ENCODE measurements around the gene PTPN1.

The PTPN1 gene

DNA sequence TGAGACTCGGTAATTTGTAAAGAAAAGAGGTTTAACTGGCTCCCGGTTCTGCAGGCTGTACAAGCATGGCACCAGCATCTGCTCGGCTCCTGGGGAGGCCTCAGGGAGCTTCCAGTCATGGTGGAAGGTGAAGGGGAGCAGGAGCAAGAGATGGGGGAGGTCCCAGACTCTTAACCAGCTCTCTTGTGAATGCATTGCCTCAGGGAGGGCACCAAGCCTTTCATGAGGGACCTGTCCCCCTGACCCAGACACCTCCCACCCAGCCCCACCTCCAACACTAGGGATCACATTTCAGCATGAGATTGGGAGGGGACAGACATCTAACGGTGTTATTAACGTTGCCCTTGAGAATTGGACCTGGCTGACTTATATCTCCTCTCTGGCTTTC, 68.6 kb downstream of the PTPN1 start:
- DNase-seq, result no peak

GRCh38 chr20:50579511-50579910, 69.3 kb downstream of the PTPN1 start:
- no peak for DNase-seq

- no peak for DNase-seq
These were observed 70.0 kb downstream of the PTPN1 start for GRCh38 chr20:50580016-50580747.

DNA sequence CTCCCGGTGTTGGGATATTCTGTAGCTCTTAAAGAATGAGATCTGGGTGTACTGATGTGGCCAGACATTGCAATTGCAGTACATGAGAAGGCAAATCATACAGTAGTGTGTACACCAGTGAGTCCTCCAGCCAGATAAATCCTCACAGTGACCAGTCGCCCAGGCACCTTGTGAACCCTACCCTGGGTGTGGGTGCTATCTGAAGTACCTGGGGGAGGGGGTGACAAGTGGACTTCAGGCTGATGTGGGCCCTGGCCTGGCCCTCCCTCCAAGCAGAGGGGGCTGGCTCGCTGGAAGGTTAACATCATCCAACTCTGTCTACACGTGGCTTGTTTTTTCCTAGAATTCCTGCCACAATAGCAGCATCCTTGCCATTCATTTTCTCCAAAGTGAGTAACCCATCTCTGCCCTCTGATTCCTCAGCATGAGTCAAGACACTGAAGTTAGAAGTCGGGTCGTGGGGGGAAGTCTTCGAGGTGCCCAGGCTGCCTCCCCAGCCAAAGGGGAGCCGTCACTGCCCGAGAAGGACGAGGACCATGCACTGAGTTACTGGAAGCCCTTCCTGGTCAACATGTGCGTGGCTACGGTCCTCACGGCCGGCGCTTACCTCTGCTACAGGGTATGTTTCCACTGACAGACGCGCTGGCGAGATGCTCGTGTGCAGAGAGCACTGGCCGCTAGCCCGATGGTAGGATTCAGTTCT, 70.8 kb downstream of the PTPN1 start:
- DNase-seq, result no peak

DNA sequence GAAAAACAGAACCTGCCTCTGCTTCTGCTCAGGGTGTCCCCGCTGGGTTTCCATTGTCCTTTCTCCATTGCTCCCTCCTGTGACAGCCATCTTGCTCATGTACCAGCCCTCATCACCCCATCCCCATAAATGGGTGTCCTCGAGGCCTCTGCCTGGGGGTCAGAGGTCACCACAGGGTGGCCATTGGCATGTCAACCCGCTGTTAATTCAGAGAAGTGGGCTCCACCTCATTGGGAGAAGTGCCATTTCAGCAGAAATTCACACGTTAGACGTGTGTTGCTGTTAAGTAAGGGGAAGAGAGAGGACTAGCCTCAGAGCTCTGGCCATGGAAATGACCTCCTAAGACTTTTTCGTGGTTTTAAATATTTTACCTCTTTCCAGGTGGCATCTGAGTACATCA, 71.9 kb downstream of the PTPN1 start:
- DNase-seq, result no peak

DNA sequence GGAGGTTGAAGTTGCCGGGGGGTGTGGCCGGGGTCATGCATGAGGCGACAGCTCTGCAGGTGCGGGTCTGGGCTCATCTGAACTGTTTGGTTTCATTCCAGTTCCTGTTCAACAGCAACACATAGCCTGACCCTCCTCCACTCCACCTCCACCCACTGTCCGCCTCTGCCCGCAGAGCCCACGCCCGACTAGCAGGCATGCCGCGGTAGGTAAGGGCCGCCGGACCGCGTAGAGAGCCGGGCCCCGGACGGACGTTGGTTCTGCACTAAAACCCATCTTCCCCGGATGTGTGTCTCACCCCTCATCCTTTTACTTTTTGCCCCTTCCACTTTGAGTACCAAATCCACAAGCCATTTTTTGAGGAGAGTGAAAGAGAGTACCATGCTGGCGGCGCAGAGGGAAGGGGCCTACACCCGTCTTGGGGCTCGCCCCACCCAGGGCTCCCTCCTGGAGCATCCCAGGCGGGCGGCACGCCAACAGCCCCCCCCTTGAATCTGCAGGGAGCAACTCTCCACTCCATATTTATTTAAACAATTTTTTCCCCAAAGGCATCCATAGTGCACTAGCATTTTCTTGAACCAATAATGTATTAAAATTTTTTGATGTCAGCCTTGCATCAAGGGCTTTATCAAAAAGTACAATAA, 72.5 kb downstream of the PTPN1 start:
- no peak for DNase-seq

DNA sequence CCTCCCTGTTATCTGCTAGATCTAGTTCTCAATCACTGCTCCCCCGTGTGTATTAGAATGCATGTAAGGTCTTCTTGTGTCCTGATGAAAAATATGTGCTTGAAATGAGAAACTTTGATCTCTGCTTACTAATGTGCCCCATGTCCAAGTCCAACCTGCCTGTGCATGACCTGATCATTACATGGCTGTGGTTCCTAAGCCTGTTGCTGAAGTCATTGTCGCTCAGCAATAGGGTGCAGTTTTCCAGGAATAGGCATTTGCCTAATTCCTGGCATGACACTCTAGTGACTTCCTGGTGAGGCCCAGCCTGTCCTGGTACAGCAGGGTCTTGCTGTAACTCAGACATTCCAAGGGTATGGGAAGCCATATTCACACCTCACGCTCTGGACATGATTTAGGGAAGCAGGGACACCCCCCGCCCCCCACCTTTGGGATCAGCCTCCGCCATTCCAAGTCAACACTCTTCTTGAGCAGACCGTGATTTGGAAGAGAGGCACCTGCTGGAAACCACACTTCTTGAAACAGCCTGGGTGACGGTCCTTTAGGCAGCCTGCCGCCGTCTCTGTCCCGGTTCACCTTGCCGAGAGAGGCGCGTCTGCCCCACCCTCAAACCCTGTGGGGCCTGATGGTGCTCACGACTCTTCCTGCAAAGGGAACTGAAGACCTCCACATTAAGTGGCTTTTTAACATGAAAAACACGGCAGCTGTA, 73.4 kb downstream of the PTPN1 start:
- no peak for DNase-seq

- DNase-seq, result no peak
These were observed 74.5 kb downstream of the PTPN1 start for GRCh38 chr20:50584687-50585086.

GRCh38 chr20:50585214-50585613, 75.0 kb downstream of the PTPN1 start:
- no peak for DNase-seq

DNA sequence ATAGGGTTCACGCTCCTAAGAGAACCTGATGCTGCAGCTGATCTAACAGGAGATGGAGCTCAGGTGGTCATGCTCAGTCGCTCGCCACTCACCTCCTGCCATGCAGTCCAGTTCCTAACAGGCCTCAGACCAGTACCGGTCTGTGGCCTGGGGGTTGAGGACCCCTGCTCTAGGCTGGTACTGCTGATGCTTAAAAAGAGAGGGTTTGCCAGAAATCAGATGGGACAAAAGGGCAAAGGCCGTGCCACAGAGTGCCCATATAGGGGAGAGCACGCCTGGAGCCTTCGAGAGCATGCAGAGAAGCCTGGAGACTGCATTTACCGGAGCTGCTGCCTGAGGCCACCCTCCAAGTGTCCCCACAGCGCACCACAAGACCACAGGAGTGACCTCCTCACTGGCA, 75.5 kb downstream of the PTPN1 start:
- DNase-seq, result no peak

DNA sequence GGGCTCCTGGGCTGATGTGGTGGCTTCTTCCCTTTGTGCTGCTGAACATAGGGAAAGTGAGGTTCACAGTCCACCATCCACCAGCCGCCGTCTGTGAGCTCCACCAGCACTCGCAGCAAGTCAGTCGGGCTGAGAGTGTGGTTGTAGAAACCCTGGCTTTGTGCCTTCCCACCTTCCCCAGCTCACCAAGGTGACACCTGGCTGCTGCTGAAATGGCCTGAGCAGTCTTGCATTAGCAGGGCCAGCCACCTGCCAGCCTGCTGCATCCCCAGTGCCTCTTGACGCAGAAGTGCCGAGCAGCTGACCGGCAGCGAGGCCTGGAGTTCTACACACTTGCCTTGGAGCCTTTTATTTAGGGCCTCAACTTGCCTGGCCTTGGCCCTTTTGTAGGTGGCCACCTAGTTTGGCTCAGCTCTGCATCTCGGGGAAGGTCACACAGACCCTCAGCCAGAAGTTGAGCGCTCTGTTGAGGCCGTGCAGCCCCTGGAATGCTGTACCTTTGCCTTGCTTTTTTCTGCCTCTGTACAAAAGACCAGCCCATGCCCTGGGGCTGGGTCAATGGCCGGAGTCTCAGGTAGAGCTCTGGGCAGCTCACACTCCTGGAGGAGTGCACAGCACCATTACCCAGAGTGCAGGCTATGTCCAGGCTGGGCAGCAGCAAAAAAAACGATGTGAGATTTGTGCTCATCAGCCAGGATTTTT, 76.5 kb downstream of the PTPN1 start:
- no peak for DNase-seq

DNA sequence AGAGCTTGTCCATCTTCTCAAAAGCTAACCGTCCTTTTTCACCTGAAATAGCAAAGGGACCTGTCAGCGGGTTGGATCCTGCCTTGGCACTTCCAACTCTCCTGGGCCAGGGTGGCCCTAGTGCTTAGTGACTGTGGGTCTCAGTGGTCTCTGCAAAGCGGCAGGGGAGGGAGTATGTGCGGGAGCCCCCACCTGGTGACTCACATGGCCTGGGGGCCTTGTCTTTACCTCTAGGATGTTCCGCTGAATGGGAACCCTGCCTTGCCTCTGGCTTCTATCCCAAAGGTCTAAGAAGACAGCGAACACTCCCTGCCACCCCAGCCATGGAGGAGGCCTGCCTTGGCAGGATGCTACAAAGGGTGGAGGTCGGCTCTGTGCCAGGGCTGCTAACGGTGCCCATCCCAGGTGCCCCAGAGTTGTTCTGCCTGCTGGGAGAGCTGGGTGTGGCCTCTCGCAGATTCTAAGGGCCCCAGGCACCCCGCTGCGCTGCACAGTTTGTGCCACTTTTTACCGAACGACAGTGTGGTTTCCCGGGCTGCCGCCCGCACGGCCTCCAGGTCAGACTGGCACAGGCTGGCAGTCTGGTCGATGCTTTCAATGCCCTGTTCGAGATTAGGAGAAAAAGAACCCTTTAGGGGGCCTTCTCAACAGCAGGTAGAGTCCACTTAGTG, 77.2 kb downstream of the PTPN1 start:
- no peak for DNase-seq

DNA sequence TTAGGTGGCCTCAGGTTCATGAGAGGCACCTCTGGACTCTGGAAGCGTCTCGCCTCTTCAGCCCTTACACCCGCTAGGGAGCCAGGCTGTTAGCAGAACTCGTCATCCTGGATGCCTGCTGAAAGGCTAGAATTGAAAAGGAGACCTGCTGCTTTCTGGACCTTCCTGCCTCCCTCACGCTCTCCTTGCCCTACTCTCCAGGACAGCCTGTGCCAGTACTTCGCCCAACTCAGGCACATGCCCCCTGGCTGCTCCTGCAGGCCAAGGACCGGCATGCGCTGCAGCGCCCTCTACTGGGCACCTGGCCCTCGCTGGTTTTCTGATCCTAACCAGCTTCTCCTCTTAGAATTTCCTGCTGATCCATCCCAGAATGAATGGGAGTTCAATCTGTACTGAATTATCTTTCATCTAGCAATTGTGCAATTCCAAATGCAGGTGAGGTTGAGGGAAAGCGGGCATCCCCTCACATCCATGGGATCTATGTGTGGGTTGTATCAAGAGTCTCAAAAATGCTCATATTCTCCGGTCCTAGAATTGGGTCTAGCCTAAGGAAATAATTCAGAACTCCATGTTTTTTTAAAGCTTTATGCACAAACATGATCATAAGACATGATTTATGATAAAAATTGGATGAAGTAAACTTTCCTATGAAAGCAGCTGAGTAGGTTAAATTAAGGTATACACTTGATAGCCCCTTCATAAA, 78.0 kb downstream of the PTPN1 start:
- no peak for DNase-seq

DNA sequence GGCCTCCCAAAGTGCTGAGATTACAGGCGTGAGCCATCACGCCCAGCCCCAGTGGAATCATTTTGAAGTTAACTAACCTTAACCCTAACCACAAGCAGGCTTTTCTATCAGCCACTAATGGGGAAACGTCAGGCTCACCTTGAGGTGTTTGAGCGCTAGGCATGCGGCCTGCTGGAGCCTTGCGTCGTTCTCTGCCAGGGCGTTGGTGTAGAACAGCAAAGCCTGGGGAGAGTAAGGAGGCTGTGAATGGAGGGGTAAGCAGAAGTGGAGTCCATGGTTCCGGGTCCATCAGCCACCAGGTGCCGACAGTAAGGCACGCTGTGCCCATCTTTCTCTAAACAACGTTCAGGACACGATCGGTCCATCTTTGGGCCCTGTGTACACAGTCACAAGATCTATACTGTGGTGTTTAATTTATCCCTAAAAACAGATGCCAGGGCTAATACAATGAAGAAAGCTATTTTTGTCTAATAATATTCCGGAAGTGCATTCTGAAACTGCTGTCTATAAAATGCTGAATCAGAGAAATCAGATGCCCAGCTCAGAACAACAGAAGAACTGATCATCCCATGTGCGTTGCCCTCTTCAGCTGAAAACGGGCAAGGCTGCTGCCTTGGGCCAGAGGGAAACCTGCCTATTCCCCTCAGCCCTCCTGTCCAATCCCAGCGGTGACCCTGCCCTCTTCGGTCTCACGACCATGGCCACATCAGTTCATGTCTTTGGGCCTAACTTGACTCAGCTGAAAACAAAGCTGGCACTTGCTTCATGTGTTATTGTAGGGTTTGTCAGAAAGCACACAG, 79.6 kb downstream of the PTPN1 start:
- DNase-seq, result no peak

GRCh38 chr20:50590348-50590664, 80.1 kb downstream of the PTPN1 start:
- no peak for DNase-seq

GRCh38 chr20:50591233-50591852, 81.2 kb downstream of the PTPN1 start:
- DNase-seq, result no peak

DNA sequence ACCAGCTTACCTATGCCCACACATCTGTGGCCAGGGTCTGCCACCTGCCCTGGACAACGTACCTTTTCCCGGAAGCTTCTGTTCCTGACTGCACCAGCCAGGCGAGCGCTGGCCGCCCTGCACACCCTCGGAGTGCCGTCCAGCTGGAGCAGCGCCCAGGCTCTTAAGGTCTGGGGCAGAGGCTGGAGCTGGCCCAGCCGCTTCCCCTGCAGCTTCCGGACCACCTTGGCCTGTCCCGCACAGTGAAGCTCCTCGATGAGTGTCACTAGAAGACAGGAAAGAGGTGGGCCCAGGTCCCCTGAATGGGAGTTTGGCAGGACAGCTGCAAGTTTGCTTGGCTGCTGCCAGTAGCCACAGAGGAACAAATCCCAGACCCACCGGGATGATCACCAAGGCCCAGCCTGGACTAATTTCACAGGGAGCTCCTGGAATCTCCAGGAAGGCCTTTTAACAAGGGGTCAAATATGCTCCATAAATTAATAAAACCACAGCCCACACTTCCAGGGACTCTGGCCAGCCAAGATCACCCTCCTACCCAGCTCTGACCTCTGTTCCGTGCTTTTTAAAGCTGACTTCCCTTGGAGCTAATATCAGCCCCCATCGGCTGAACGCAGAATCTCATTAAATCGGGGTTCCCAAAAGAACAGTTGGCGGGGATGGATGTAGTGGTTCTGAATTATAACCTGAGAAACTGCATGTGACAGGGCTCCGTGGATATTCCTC, 82.3 kb downstream of the PTPN1 start:
- no peak for DNase-seq

DNA sequence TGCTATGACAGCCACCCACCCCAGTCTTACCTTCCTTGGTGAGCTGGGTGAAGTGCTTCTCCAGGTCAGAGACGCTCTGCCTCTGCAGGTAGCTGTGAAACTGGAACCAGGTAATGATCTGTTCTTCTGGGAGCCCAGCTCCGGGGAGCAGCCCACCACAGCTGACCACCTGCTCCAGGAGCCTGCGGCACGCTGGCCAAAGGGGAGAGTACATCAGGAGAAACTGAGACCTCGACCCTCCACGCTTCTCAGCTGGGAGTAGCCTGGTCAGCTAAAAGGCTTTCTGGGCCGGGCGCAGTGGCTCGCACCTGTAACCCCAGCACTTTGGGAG, 82.8 kb downstream of the PTPN1 start:
- no peak for DNase-seq

- no peak for DNase-seq
These were observed 84.0 kb downstream of the PTPN1 start for GRCh38 chr20:50594231-50594590.

Measured in GOT3 (cell line).